Motor neuron (in vitro differentiated cells): ENCODE data around the gene MOB2. TPM values are rescaled to one million over a fixed set of nuclear protein-coding genes. Genes with fewer than 3 reads are reported as not detected.

Experiments used
- ATAC-seq, 8 experiments: fragments of 200-7000 bp; cut with Tn5 transposase; replicated peaks in 6 of 8; 2 replicates each; pipeline ENCODE4 v1.8.0; 2021; ENCODE audit warnings: mild to moderate bottlenecking in 8 of 8, moderate library complexity in 8 of 8
- H3K27ac ChIP-seq, 2 donors: fragments of 250-450 bp; sonication (Bioruptor Pico); 2 replicates each; pipeline ENCODE4 v1.9.0; 2021; ENCODE audit warnings: antibody characterized with exemption in 2 of 2, mild to moderate bottlenecking in 2 of 2, moderate library complexity in 1 of 2
- H3K4me1 ChIP-seq, 2 donors: fragments of 250-450 bp; sonication (Bioruptor Pico); replicated peaks in 1 of 2; 2 replicates each; pipeline ENCODE4 v1.6.1; 2021; ENCODE audit warnings: antibody characterized with exemption in 2 of 2, mild to moderate bottlenecking in 2 of 2, moderate library complexity in 1 of 2
- H3K4me3 ChIP-seq, 5 donors: fragments of 250-450 bp; sonication (Bioruptor Pico); 2 replicates each; pipeline ENCODE4 v1.9.0; 2021; ENCODE audit warnings: antibody characterized with exemption in 5 of 5, mild to moderate bottlenecking in 5 of 5, moderate library complexity in 4 of 5
- WGBS, 10 experiments: fragments of 450-650 bp; shearing (Covaris generic); methylation state at CpG; one replicate each; pipeline ENCODE4 v1.0.0; 2022; 5-methylcytosine and 5-hydroxymethylcytosine counted together
- in situ Hi-C, 9 experiments: fragments of 400-800 bp; cut with MboI; loops; one replicate each; pipeline ENCODE4 v1.15.0; 2021; ENCODE audit warnings: low sequenced_read_pairs in 9 of 9, low pct_unique_long_range_greater_than_20kb in 2 of 9; ENCODE audit not compliant: unreplicated experiment in 9 of 9
- total RNA-seq, 8 experiments: library from RNA; unstranded; fragments of 300-600 nt; gene quantifications; 2 replicates each; pipeline versions ENCODE4 v1.2.3 to v1.2.4, GENCODE V29; 2022

Gene MOB2
- total RNA-seq, 8 experiments from 2014 or later, result 15.5 to 43.3 (median 26.8) TPM

- WGBS, 10 experiments, result 87 to 94% methylated on average over 4 to 11 of the region's 23 CpGs; no CpG with 5 or more reads in 8 of the 10 experiments
- Histone ChIP-seq H3K4me3 (no peak overlapping the region), H3K27ac (no peak overlapping the region), H3K4me1 (peaks cover 0 to 5% of the 10 kb centered on the region in 2 donors)
- in situ Hi-C loops, result no loop called here
- ATAC-seq, result peak in 7 of 8 experiments; percentile 11 to 45 (median 30)
Measured at GRCh38 chr11:1487851-1488574, 1.4 kb upstream of the MOB2 start.

GRCh38 chr11:1487091-1487850 lies 692 bp upstream of the MOB2 start:
- in situ Hi-C loops, result no loop called here
- ATAC-seq, result peak in 4 of 8 experiments; percentile 7 to 13 (median 9)
- Histone ChIP-seq H3K27ac (no peak overlapping the region), H3K4me3 (no peak overlapping the region), H3K4me1 (peaks cover 0 to 5% of the 10 kb centered on the region in 2 donors)
- 0 to 100% (median 82%) methylated on average over 1 to 10 of the region's 21 CpGs; no CpG with 5 or more reads in 3 of the 10 experiments for WGBS, 10 experiments

GRCh38 chr11:1485504-1485885 lies 1.1 kb downstream of the MOB2 start:
- in situ Hi-C loops, result no loop called here
- H3K4me3 ChIP-seq, result no peak overlapping the region
- H3K27ac ChIP-seq, result no peak overlapping the region
- no peak for ATAC-seq
- WGBS, 10 experiments, result 80% methylated on average over 1 of the region's 17 CpGs; no CpG with 5 or more reads in 8 of the 10 experiments
- H3K4me1 ChIP-seq, result peaks cover 0 to 5% of the 10 kb centered on the region in 2 donors

GRCh38 chr11:1484695-1485503 lies 1.7 kb downstream of the MOB2 start:
- H3K4me1 ChIP-seq, result peaks cover 0 to 5% of the 10 kb centered on the region in 2 donors
- no peak overlapping the region for H3K4me3 ChIP-seq
- WGBS, 10 experiments, result 81 to 100% (median 90%) methylated on average over 1 to 9 of the region's 20 CpGs; no CpG with 5 or more reads in 4 of the 10 experiments
- peak in 7 of 8 experiments; percentile 10 to 62 (median 37) for ATAC-seq
- H3K27ac ChIP-seq, result no peak overlapping the region
- in situ Hi-C loops, result no loop called here

- 78 to 100% (median 93%) methylated on average over 1 to 8 of the region's 17 CpGs; no CpG with 5 or more reads in 5 of the 10 experiments for WGBS, 10 experiments
- in situ Hi-C loops, result no loop called here
- ATAC-seq, result no peak
- Histone ChIP-seq H3K27ac (no peak overlapping the region), H3K4me1 (peaks cover 0 to 5% of the 10 kb centered on the region in 2 donors), H3K4me3 (no peak overlapping the region)
Measured at GRCh38 chr11:1484061-1484671, 2.4 kb downstream of the MOB2 start.

- WGBS, 10 experiments, result 57 to 100% (median 77%) methylated on average over 1 to 4 of the region's 6 CpGs; no CpG with 5 or more reads in 5 of the 10 experiments
- Histone ChIP-seq H3K4me1 (peaks cover 0 to 5% of the 10 kb centered on the region in 2 donors), H3K4me3 (no peak overlapping the region), H3K27ac (no peak overlapping the region)
- ATAC-seq, result no peak
- in situ Hi-C loops, result no loop called here
Measured at GRCh38 chr11:1483445-1483961, 3.1 kb downstream of the MOB2 start.

GRCh38 chr11:1482581-1483444 lies 3.8 kb downstream of the MOB2 start:
- no peak for ATAC-seq
- Histone ChIP-seq H3K4me3 (no peak overlapping the region), H3K4me1 (peaks cover 0 to 5% of the 10 kb centered on the region in 2 donors), H3K27ac (no peak overlapping the region)
- 60 to 100% (median 91%) methylated on average over 1 to 12 of the region's 32 CpGs; no CpG with 5 or more reads in 4 of the 10 experiments for WGBS, 10 experiments
- in situ Hi-C loops, result no loop called here

- WGBS, 10 experiments, result 95 to 100% (median 100%) methylated on average over 1 to 4 of the region's 16 CpGs; no CpG with 5 or more reads in 7 of the 10 experiments
- in situ Hi-C loops, result no loop called here
- H3K27ac ChIP-seq, result no peak overlapping the region
Measured at GRCh38 chr11:1481861-1482441, 4.6 kb downstream of the MOB2 start.

GRCh38 chr11:1481483-1481825 lies 5.1 kb downstream of the MOB2 start:
- 83% methylated on average over 1 of the region's 2 CpGs; no CpG with 5 or more reads in 9 of the 10 experiments for WGBS, 10 experiments
- ATAC-seq, result no peak
- in situ Hi-C loops, result no loop called here
- Histone ChIP-seq H3K4me3 (no peak overlapping the region), H3K27ac (no peak overlapping the region), H3K4me1 (peaks cover 0 to 3% of the 10 kb centered on the region in 2 donors)

More at GRCh38 chr11:1481861-1482441, 4.6 kb downstream of the MOB2 start:
- peak in 1 of 8 experiments; percentile 14 for ATAC-seq
- Histone ChIP-seq H3K4me3 (no peak overlapping the region), H3K4me1 (peaks cover 0 to 3% of the 10 kb centered on the region in 2 donors)

GRCh38 chr11:1480555-1481482 lies 5.8 kb downstream of the MOB2 start:
- ATAC-seq, result no peak
- in situ Hi-C loops, result no loop called here
- no peak overlapping the region for H3K4me3 ChIP-seq
- peaks cover 0 to 3% of the 10 kb centered on the region in 2 donors for H3K4me1 ChIP-seq
- no peak overlapping the region for H3K27ac ChIP-seq
- 90 to 96% (median 93%) methylated on average over 2 to 9 of the region's 36 CpGs; no CpG with 5 or more reads in 6 of the 10 experiments for WGBS, 10 experiments
